Activated CD4-positive, CD25-positive, alpha-beta regulatory T cell (primary cell): ENCODE measurements around the gene TRABD.
"Not testable (repeated sequence)": the region's sequence is repeated elsewhere in the genome, so short reads cannot be mapped to it uniquely, and the experiment has no call there.

ENCODE experiments used
- DNase-seq, 4 experiments: peaks; one replicate each; lab custom pipeline; 2025; lab: John Stamatoyannopoulos, UW

TRABD gene

GRCh38 chr22:50185375-50186087, at the start of gene TRABD:
Gene TRABD, plus strand, starts transcription at chr22:50185913. Its CDS starts 7,148 bp downstream, at chr22:50193061.
- DNase-seq: peak; percentile 79 to 90 (median 84)

GRCh38 chr22:50136581-50137015, 49.1 kb upstream of the TRABD start:
- DNase-seq: no peak

GRCh38 chr22:50137277-50137676, 48.4 kb upstream of the TRABD start:
- not testable (repeated sequence) for DNase-seq

GRCh38 chr22:50138041-50138440, 47.7 kb upstream of the TRABD start:
- no peak for DNase-seq

- DNase-seq: no peak
Observed at GRCh38 chr22:50138988-50139387, 46.7 kb upstream of the TRABD start.

GRCh38 chr22:50139843-50140415, 45.8 kb upstream of the TRABD start:
- no peak for DNase-seq

GRCh38 chr22:50140615-50141014, 45.1 kb upstream of the TRABD start:
- DNase-seq: no peak

GRCh38 chr22:50141462-50141861, 44.3 kb upstream of the TRABD start:
- DNase-seq: no peak

GRCh38 chr22:50141891-50142363, 43.8 kb upstream of the TRABD start:
- DNase-seq: no peak

GRCh38 chr22:50143096-50143495, 42.6 kb upstream of the TRABD start:
- no peak for DNase-seq

- DNase-seq: no peak
Observed at GRCh38 chr22:50144005-50144614, 41.6 kb upstream of the TRABD start.

GRCh38 chr22:50145721-50146438, 39.8 kb upstream of the TRABD start:
- DNase-seq: no peak

- DNase-seq: no peak
Observed at GRCh38 chr22:50146439-50147238, 39.1 kb upstream of the TRABD start.

- DNase-seq: not testable (repeated sequence)
Observed at GRCh38 chr22:50147258-50148165, 38.2 kb upstream of the TRABD start.

- DNase-seq: no peak
Observed at GRCh38 chr22:50148166-50148500, 37.6 kb upstream of the TRABD start.

- peak; percentile 35 to 64 (median 44) for DNase-seq
Observed at GRCh38 chr22:50148991-50149721, 36.6 kb upstream of the TRABD start.

- DNase-seq: no peak
Observed at GRCh38 chr22:50150161-50151129, 35.3 kb upstream of the TRABD start.
